Renal pelvis (tissue), 4 donors: ENCODE data around the gene FAR1. TPM values are rescaled to one million over a fixed set of nuclear protein-coding genes. Genes with fewer than 3 reads are reported as not detected.

ENCODE experiments used
- DNase-seq: peaks from one replicate; pipeline ENCODE4 v3.0.0-alpha.2; 2013
- polyA plus RNA-seq, 3 donors: library from polyadenylated mRNA; unstranded; fragments of 120-200 nt; gene quantifications; one replicate each; pipeline ENCODE4 v1.2.1, GENCODE V29; 2013; ENCODE audit not compliant: insufficient read length in 3 of 3

FAR1 gene
- polyA plus RNA-seq, 3 donors: 64.3 to 78.5 (median 71.3) TPM

GRCh38 chr11:13666708-13667107, 1.8 kb upstream of the FAR1 start:
- DNase-seq: no peak

- DNase-seq: no peak
Measured at GRCh38 chr11:13667245-13667644, 1.2 kb upstream of the FAR1 start.

GRCh38 chr11:13667795-13668101, 720 bp upstream of the FAR1 start:
- no peak for DNase-seq

- DNase-seq: peak; percentile 35
Measured at GRCh38 chr11:13668957-13669521, 571 bp downstream of the FAR1 start.

- no peak for DNase-seq
Measured at GRCh38 chr11:13669544-13670488, 1.3 kb downstream of the FAR1 start.

GRCh38 chr11:13672576-13673210, 4.2 kb downstream of the FAR1 start:
- no peak for DNase-seq

GRCh38 chr11:13674799-13675509, 6.5 kb downstream of the FAR1 start:
- DNase-seq: no peak

- no peak for DNase-seq
Measured at GRCh38 chr11:13676576-13676975, 8.1 kb downstream of the FAR1 start.

- no peak for DNase-seq
Measured at GRCh38 chr11:13679768-13680167, 11.3 kb downstream of the FAR1 start.

- DNase-seq: no peak
Measured at GRCh38 chr11:13680501-13681264, 12.2 kb downstream of the FAR1 start.

- no peak for DNase-seq
Measured at GRCh38 chr11:13681446-13681845, 13.0 kb downstream of the FAR1 start.

- no peak for DNase-seq
Measured at GRCh38 chr11:13682212-13682611, 13.7 kb downstream of the FAR1 start.

- no peak for DNase-seq
Measured at GRCh38 chr11:13685461-13686108, 17.1 kb downstream of the FAR1 start.

GRCh38 chr11:13686776-13687175, 18.3 kb downstream of the FAR1 start:
- DNase-seq: no peak

- DNase-seq: no peak
Measured at GRCh38 chr11:13687271-13687670, 18.8 kb downstream of the FAR1 start.

GRCh38 chr11:13691286-13691899, 22.9 kb downstream of the FAR1 start:
- DNase-seq: no peak

GRCh38 chr11:13692172-13692571, 23.7 kb downstream of the FAR1 start:
- no peak for DNase-seq

- peak; percentile 7 for DNase-seq
Measured at GRCh38 chr11:13694115-13694514, 25.6 kb downstream of the FAR1 start.

- no peak for DNase-seq
Measured at GRCh38 chr11:13695886-13696285, 27.4 kb downstream of the FAR1 start.

- no peak for DNase-seq
Measured at GRCh38 chr11:13697710-13698109, 29.2 kb downstream of the FAR1 start.

- DNase-seq: no peak
Measured at GRCh38 chr11:13698132-13698531, 29.7 kb downstream of the FAR1 start.
